Measurements from ENCODE around the gene EMC6. TPM values are rescaled to one million over a fixed set of nuclear protein-coding genes. Genes with fewer than 3 reads are reported as not detected.

EMC6 gene
- total RNA-seq, 3 donors from 2014 or later (not counting 1 experiment from before 2014, with no cell fraction given): 29.3 to 34.7 (median 32.1) TPM

DNA sequence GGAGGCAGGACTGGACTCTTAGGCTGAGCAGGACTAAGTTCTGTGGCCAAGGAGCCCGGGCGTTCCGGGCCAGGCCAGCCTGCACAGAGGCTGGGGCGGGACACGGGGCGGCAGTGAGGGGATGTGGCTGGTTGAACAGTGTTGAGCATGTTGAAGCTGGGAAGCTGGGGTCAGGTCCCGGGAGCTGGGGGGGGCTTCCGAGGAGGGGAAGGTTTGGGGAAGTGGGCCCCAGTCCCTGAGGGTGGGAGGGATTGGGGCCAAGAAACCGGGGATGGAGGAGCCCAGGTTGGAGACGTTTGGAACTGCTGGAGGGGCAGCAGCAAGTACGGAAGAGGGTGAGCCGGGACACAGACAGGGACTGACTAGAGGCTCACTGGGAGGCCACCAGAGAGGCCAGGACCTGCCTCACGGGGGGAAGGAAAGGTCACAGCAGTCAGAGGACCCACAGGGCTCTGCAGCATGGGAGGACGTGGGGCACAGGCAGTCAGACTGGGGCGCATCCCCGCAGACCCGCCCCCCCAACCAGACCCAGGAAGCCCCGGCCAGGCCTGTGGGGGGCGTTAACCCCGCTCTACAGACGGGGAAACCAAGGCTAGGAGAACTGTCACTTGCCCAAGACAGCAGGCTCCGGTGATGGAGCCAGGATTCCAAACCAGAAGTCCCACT lies 9.7 kb upstream of the EMC6 start:
- no peak for ATAC-seq
- TF ChIP-seq, protein P1, sequence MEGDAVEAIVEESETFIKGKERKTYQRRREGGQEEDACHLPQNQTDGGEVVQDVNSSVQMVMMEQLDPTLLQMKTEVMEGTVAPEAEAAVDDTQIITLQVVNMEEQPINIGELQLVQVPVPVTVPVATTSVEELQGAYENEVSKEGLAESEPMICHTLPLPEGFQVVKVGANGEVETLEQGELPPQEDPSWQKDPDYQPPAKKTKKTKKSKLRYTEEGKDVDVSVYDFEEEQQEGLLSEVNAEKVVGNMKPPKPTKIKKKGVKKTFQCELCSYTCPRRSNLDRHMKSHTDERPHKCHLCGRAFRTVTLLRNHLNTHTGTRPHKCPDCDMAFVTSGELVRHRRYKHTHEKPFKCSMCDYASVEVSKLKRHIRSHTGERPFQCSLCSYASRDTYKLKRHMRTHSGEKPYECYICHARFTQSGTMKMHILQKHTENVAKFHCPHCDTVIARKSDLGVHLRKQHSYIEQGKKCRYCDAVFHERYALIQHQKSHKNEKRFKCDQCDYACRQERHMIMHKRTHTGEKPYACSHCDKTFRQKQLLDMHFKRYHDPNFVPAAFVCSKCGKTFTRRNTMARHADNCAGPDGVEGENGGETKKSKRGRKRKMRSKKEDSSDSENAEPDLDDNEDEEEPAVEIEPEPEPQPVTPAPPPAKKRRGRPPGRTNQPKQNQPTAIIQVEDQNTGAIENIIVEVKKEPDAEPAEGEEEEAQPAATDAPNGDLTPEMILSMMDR (IDR thresholded peaks at IDR 0.05): no peak
- Histone ChIP-seq H3K9me3 (ENCODE audit: control insufficient read depth, insufficient read depth, low read length) (no peaks in the 10 kb centered on the region), H3K36me3 (ENCODE audit: control insufficient read depth, insufficient read depth, low read length) (no peaks in the 10 kb centered on the region), H3K27ac (ENCODE audit: low read length) (no peak overlapping the region), H3K4me3 (ENCODE audit: low read length) (no peak overlapping the region), H3K4me1 (ENCODE audit: control insufficient read depth, insufficient read depth, low read length) (no peaks in the 10 kb centered on the region), H3K27me3 (ENCODE audit: control insufficient read depth, insufficient read depth, low read length) (no peaks in the 10 kb centered on the region)
- H3K9me3 Mint-ChIP-seq: no peaks in the 10 kb centered on the region
- H3K4me3 Mint-ChIP-seq: no peak overlapping the region
- no peaks in the 10 kb centered on the region for H3K27me3 Mint-ChIP-seq (ENCODE audit: low read depth in 2 of 2)
- no peaks in the 10 kb centered on the region for H3K4me1 Mint-ChIP-seq
- 85% methylated on average over 22 of the region's 22 CpGs for WGBS (ENCODE audit: insufficient coverage)
- H3K27ac Mint-ChIP-seq: no peak overlapping the region
- intact Hi-C loops (cut with micrococcal nuclease): no loop called here
- no peaks in the 10 kb centered on the region for H3K36me3 Mint-ChIP-seq
- DNase-seq: no peak

DNA sequence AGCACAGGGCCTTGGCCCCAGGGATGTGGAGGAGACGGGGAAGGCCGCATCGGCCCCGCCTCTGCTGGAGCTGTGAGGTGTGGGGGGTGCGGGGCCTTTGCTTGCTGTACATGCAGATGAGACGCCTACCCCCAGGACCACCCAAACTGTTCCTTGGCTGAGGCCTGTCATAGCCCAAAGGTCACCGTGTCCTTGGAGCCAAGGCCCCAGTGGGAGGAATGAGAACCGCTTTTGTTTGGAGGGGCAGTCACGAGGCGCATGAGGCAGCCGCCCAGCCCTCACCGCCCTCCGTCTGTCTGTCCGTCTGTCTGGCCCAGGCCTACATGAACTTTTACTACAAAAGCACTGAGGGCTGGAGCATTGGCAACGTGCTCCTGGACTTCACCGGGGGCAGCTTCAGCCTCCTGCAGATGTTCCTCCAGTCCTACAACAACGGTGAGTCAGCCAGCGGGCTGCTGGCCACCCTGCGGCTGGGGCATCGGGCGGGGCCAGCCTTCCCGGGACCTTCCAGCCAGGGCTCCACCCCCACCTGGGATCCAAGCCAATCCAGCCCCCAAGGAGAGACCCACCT lies 9.0 kb upstream of the EMC6 start:
- no peaks in the 10 kb centered on the region for H3K9me3 Mint-ChIP-seq
- Histone ChIP-seq H3K9me3 (ENCODE audit: control insufficient read depth, insufficient read depth, low read length) (no peaks in the 10 kb centered on the region), H3K27me3 (ENCODE audit: control insufficient read depth, insufficient read depth, low read length) (no peaks in the 10 kb centered on the region), H3K36me3 (ENCODE audit: control insufficient read depth, insufficient read depth, low read length) (no peaks in the 10 kb centered on the region), H3K27ac (ENCODE audit: low read length) (no peak overlapping the region), H3K4me1 (ENCODE audit: control insufficient read depth, insufficient read depth, low read length) (no peaks in the 10 kb centered on the region), H3K4me3 (ENCODE audit: low read length) (no peak overlapping the region)
- H3K4me3 Mint-ChIP-seq: no peak overlapping the region
- DNase-seq: no peak
- intact Hi-C loops (cut with micrococcal nuclease): no loop called here
- no peaks in the 10 kb centered on the region for H3K27me3 Mint-ChIP-seq (ENCODE audit: low read depth in 2 of 2)
- H3K4me1 Mint-ChIP-seq: no peaks in the 10 kb centered on the region
- H3K27ac Mint-ChIP-seq: no peak overlapping the region
- TF ChIP-seq, protein P1 (IDR thresholded peaks at IDR 0.05): no peak
- 94% methylated on average over 22 of the region's 22 CpGs for WGBS (ENCODE audit: insufficient coverage)
- H3K36me3 Mint-ChIP-seq: no peaks in the 10 kb centered on the region
- ATAC-seq: no peak

DNA sequence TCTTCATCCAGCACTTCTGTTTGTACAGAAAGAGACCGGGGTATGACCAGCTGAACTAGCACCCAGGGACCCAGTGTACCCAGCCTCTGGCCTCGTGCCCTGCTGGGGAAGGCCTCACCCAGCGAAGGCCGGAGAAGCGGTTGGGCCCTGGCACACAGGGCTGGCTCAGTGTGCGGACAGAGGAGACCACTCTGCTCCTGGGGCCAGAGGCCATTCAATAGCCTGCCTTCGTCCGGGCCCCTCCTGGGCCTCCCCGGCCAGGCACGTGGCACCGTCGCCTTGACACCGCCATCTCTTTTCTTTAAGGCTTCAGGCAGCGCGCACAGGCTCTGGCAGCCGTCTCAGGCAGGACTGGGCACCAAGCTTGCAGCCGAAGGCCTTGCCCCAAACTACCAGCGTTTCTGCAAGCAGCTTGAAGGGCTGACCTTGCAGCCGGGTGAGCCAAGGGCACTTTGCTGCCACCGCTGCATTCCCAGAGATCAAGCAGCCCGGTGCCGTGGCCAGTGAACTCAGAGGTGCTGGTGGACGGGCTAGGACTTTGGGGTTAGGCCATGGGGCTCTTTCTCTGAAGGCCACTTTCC lies 8.2 kb upstream of the EMC6 start:
- TF ChIP-seq, protein P1 (IDR thresholded peaks at IDR 0.05): no peak
- DNase-seq (no peak), ATAC-seq (no peak)
- no peak overlapping the region for H3K27ac Mint-ChIP-seq
- H3K9me3 Mint-ChIP-seq: no peaks in the 10 kb centered on the region
- H3K4me3 ChIP-seq (ENCODE audit: low read length): no peak overlapping the region
- H3K27me3 ChIP-seq (ENCODE audit: control insufficient read depth, insufficient read depth, low read length): no peaks in the 10 kb centered on the region
- 93% methylated on average over 23 of the region's 23 CpGs for WGBS (ENCODE audit: insufficient coverage)
- H3K36me3 ChIP-seq (ENCODE audit: control insufficient read depth, insufficient read depth, low read length): no peaks in the 10 kb centered on the region
- intact Hi-C loops (cut with micrococcal nuclease): no loop called here
- H3K4me1 ChIP-seq (ENCODE audit: control insufficient read depth, insufficient read depth, low read length): no peaks in the 10 kb centered on the region
- no peak overlapping the region for H3K4me3 Mint-ChIP-seq
- H3K4me1 Mint-ChIP-seq: peaks cover 0 to 3% of the 10 kb centered on the region in 2 donors
- no peak overlapping the region for H3K27ac ChIP-seq (ENCODE audit: low read length)
- H3K27me3 Mint-ChIP-seq (ENCODE audit: low read depth in 2 of 2): no peaks in the 10 kb centered on the region
- no peaks in the 10 kb centered on the region for H3K9me3 ChIP-seq (ENCODE audit: control insufficient read depth, insufficient read depth, low read length)
- no peaks in the 10 kb centered on the region for H3K36me3 Mint-ChIP-seq

Measured in natural killer cell (primary cell).